GM12891 (cell line): ENCODE measurements around the gene TFPI.
"Not testable (repeated sequence)": the region's sequence is repeated elsewhere in the genome, so short reads cannot be mapped to it uniquely, and the experiment has no call there.

Experiments
- DNase-seq: peaks from one replicate; pipeline ENCODE4 v3.0.0; 2011; ENCODE audit warnings: low spot score; ENCODE audit not compliant: insufficient read length
- FAIRE-seq: peaks from 2 replicates; lab custom pipeline; 2011; peaks lifted over from hg19 to GRCh38; lab: Jason Lieb, UNC
- PAX5 ChIP-seq: IDR thresholded peaks from 2 replicates; pipeline ENCODE4 v1.6.1; 2011; ENCODE audit warnings: low read length, moderate library complexity, mild to moderate bottlenecking; ENCODE audit not compliant: insufficient read depth, severe bottlenecking
- POLR2A ChIP-seq: IDR thresholded peaks from 2 replicates; pipeline ENCODE4 v1.6.1; 2011; ENCODE audit warnings: low read depth, low read length, control low read depth
- POLR2AphosphoS5 ChIP-seq: IDR thresholded peaks from 2 replicates; pipeline ENCODE4 v1.6.1; 2011; ENCODE audit warnings: low read depth, low read length, control low read depth
- POU2F2 ChIP-seq: IDR thresholded peaks from 2 replicates; pipeline ENCODE4 v1.6.1; 2011; ENCODE audit warnings: low read depth, mild to moderate bottlenecking, control low read depth, low read length, moderate library complexity
- SPI1 ChIP-seq: IDR thresholded peaks from 2 replicates; pipeline ENCODE4 v1.6.1; 2011; ENCODE audit warnings: low read depth, low read length, control low read depth
- TAF1 ChIP-seq: IDR thresholded peaks from 2 replicates; pipeline ENCODE4 v1.6.1; 2011; ENCODE audit warnings: low read depth, low read length, control low read depth

Gene TFPI

DNA sequence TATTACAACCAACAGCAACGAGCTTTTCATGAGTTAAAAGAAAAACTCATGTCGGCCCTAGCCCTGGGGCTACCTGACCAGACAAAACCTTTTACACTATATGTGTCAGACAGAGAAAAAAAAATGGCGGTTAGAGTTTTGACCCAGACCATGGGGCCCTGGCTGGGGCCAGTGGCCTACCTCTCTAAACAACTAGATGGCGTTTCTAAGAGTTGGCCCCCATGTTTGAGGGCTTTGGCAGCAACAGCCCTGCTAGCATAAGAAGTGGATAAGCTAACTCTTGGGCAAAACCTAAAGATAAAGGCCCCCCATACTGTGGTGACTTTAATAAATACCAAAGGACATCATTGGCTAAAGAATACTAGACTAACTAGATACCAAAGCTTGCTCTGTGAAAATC, 39.3 kb downstream of the TFPI start:
- no peak for DNase-seq
- no peak for TF ChIP-seq POLR2AphosphoS5
- TF ChIP-seq POLR2A, result no peak
- FAIRE-seq, result no peak

DNA sequence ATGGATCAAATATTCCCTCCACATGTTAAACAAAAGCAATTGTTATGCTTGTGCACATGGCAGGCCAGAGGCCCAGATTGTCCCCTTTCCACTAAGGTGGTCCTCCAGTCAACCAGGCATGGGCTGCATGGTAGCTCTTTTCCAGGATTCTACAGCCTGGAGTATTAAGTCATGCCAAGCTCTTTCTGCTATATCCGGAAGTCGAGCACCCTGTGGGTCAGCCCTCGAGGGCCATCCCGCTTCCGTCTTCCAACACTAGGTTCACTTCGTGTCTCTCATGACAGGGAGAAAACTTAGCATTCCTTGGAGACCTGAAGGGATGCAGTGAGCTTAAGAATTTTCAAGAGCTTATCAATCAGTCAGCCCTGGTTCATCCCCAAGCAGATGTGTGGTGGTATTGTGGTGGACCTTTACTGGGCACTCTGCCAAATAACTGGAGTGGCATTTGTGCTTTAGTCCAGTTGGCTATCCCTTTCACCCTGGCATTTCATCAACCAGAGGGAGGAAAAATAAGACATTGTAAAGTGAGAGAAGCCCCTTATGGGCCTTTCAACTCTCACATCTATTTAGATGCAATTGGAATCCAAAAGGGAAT, 39.9 kb downstream of the TFPI start:
- not testable (repeated sequence) for DNase-seq, FAIRE-seq

DNA sequence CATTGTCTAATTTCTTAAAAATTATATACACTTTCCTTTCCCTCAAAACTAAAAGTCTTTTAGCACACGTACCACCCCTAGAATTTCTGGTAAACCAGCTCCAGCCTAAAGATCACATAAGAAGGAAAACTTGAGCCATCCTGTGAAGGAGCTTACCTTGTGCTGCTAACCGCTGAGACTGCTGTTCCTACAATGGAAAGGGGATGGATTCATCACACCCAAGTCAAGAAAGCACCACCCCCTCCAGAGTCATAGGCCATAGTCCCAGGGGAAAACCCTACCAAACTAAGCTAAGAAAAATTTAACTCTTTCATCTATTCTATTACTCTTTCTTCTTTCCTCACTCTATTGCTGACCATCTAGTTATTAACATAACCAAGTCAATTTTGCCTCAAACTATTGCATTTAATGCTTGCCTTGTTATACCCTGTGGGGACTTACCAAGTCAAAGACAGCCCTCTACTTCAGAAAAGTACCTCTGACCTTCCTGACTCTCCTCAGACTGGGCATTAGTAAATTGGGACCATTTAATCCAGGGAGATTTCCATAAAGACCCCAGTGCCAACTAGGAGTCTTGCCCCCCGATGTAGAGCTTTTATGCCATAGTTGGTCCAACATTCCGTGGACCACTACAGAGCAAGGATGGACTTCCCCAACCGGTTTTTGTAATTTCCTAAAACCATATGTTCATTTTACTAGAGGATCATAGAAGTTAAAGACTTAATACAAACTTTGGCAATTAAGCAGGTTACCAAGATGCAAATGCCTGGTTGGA, 40.6 kb downstream of the TFPI start:
- not testable (repeated sequence) for FAIRE-seq, DNase-seq

DNA sequence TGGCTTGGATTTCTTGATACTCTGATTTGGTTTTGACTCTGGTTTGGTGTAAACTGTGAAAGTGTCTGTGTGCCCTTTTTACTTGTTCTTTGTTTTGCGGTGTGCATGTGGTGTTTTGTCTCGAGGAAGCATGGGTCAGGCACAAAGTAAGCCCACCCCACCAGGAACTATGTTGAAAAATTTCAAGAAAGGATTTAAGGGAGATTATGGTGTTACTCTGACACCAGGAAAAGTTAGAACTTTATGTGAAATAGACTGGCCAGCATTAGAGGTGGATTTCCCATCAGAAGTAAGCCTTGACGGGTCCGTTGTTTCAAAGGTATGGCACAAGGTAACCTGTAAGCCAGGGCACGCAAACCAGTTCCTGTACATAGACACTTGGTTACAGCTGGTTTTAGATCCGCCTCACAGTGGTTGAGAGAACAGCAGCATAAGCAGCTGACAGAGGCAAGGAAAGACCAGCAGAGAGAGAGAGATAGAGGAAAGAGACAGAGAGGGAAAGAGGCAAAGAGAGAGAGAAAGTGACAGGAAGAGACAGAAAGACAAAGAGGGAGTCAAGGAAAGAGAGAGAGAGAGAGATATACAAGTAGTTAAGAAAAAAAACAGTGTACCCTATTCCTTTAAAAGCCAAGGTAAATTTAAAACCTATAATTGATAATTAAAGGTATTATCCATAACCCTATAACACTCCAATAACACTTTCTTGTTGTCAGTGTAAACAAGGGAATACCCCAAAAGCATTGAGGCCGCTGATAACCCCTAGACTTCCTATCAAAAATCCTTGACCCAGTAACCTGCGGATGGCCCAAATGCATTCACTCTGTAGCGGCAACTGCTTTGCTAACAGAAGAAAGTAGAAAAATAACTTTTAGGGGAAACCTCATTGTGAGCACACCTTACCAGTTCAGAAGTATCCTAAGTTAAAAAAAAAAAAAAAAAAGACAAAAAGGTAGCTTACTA, 42.6 kb downstream of the TFPI start:
- TF ChIP-seq PAX5 (no peak), POU2F2 (no peak), POLR2AphosphoS5 (no peak), POLR2A (no peak), SPI1 (no peak), TAF1 (no peak)
- DNase-seq, result no peak
- no peak for FAIRE-seq

DNA sequence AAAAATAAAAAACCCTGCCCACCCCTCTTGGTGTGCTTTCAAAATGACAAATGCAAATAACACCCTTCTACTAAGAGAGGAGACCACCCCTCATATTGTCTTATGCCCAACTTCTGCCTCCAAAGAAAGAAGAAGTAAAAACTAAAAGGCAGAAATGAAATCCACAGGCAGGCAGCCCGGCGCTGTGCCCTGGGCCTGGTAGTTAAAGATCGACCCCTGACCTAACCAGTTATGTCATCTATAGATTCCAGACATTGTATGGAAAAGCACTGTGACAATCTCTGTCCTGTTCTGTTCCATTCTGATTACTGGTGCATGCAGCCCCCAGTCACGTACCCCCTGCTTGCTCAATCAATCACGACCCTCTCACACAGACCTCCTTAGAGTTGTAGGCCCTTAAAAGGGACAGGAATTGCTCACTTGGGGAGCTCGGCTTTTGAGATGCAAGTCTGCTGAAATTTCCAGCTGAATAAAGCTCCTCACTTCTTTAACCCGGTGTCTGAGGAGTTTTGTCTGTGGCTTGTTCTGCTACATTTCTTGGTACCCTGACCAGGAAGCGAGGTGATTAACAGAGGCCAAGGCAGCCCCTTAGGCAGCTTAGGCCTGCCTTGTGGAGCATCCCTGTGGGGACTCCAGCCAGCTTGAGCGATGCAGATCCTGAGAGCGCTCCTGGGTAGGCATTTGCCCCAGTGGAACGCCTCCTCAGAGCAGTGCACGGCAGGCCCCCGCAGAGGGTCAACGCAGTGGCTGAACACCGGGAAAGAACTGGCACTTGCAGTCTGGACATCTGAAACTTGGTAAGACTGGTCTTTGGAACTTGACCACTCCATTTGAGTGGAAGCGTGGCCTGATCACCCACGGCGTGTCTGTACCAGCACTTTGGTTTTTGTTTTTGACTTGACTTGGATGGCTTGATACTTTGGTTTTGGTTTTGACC, 43.5 kb downstream of the TFPI start:
- FAIRE-seq, DNase-seq: not testable (repeated sequence)

DNA sequence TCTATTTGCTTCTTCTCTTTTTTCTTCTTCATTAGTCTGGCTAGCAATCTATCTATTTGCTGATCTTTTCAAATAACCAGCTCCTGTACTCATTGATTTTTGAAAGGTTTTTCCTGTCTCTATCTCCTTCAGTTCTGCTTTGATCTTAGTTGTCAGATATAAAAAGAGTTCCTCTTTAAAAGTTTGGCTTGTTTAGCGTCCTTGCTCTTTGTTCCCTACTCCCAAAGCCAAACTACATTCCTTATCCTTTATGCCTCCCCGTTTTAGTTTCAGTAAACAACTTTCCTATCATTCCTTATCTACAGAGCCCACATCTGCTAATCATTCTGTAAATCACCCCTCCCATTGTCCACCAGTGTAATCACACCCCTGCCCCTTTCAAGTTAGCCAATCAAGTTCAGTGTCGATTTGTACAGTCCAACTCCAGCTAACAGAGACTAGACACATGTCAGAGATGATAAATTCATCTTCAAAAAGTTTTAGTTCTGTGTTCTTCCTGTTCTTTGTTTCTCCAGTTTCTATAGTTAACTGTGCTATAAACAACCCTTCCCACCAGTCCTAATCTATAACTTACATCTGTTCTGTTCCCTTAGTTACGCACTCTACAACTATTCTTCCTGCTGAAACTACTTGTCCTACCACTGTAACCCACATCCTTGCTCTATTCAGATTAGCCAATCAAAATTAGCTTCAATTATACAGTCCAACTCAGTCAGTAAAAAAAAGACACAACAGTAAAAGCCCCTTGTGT, 44.4 kb downstream of the TFPI start:
- no peak for TF ChIP-seq PAX5
- TF ChIP-seq POLR2A, result no peak
- no peak for TF ChIP-seq TAF1
- TF ChIP-seq POU2F2, result no peak
- no peak for TF ChIP-seq SPI1
- TF ChIP-seq POLR2AphosphoS5, result no peak
- FAIRE-seq (no peak), DNase-seq (no peak)

DNA sequence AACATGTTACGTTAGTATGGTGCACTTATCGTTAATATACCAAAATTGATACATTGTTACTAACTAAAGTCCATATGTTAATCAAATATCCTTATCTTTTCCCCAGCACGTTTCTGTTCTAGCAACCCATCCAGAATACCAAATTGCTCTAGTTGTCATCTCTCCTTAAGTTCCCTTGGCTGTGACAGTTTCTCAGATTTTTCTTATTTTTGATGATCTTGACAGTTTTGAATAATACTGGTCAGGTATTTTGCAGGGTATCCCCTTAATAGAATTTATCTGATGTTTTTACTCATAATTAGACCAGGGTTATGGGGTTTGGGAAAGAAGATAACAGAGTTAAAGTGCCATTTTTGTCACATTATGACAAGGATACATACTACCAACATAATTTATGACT, 47.8 kb downstream of the TFPI start:
- DNase-seq, result no peak
- TF ChIP-seq POLR2A, result no peak
- no peak for TF ChIP-seq SPI1
- TF ChIP-seq PAX5, result no peak
- no peak for TF ChIP-seq TAF1
- TF ChIP-seq POLR2AphosphoS5, result no peak
- TF ChIP-seq POU2F2, result no peak
- no peak for FAIRE-seq

DNA sequence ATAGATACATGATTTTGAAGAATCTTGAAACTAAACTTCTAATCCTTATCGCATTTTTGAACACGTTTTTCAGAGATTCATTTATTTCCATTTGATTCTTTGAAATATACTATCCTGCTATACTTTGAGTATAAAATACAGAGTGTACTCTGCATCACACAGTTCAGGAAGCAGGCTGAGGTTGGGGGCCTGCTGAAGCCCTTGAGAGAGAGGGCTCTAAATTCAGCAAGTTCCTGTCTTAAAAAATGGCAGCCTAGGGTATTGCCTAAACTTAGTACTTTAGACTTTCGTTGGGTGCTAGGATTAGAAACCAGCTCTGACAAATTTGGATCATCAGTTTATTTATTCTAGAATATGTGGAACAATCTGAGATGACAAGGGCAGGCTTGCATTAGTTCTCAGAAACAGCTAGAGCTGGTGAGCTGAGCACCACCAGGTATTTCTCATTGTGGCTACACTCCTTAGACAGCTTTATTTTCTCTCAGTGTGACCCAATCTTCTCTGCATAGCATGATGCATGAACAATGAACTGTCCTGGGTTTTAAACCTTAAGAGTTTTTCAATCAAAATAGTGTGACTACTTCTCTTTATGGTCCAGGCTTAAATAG, 49.1 kb downstream of the TFPI start:
- TF ChIP-seq POLR2AphosphoS5 (no peak), POU2F2 (no peak), TAF1 (no peak)
- FAIRE-seq, result no peak
- no peak for DNase-seq

DNA sequence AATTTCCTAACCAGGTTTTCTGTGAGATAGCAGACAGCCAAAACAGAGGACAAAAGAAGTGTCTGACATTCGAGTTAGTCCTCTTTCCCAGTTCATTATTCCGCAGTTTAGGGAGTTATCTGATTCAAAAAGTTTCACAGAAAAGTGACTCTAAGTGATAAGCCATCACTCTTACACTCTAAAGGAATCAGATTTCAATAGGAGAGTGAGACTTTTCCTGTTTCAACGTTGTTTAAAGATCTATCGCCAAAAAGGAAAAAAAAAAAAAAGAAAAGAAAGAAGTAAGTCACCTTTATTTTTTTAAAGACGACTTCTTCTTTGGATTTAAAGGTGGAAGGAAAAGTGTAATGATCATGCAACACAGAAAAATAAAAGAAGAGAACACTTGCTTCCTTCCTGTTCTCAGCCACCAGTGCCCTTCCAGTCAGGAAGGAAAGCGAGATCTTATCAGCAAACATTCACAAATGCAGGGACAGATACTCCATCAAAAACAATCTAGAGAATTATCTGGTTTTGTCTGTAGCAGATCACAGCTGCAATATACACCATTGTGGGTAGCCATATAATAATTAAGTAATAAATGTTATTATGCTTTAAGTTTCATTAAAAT, 49.8 kb downstream of the TFPI start:
- FAIRE-seq (no peak), DNase-seq (no peak)
- no peak for TF ChIP-seq SPI1
- no peak for TF ChIP-seq POLR2AphosphoS5
- no peak for TF ChIP-seq POU2F2
- TF ChIP-seq POLR2A, result no peak
- no peak for TF ChIP-seq PAX5
- TF ChIP-seq TAF1, result no peak
